Adrenal gland (tissue), 12 donors: Measurements from ENCODE around the gene NPAS1. TPM values are rescaled to one million over a fixed set of nuclear protein-coding genes. Genes with fewer than 3 reads are reported as not detected.

Experiments used
- DNase-seq, 7 donors: peaks; one replicate each; pipeline ENCODE4 v3.0.0-alpha.2; 2019 to 2020
- H3K27ac ChIP-seq, 5 donors: fragments of 200-600 bp; sonication (generic) in 4 of 5; 1 replicate in 3 of 5; 2 replicates in 2 of 5; pipeline versions ENCODE4 v1.5.1 to v1.8.0; 2016 to 2020; ENCODE audit warnings: mild to moderate bottlenecking in 1 of 5
- H3K27me3 ChIP-seq: fragments of 200-600 bp; 2 replicates; pipeline ENCODE4 v1.8.0; 2021
- H3K36me3 ChIP-seq, 2 donors: fragments of 200-600 bp; replicated peaks in 1 of 2; 1 replicate in 1 of 2; 2 replicates in 1 of 2; pipeline versions ENCODE4 v1.5.1 to v1.8.0; 2018 to 2022
- H3K4me1 ChIP-seq, 2 donors: fragments of 200-600 bp; replicated peaks in 1 of 2; 1 replicate in 1 of 2; 2 replicates in 1 of 2; pipeline versions ENCODE4 v1.5.1 to v1.8.0; 2018 to 2021
- H3K4me3 ChIP-seq, 4 donors: fragments of 200-600 bp; sonication (generic) in 3 of 4; one replicate each; pipeline ENCODE4 v1.5.1; 2016 to 2018
- H3K9me3 ChIP-seq, 3 donors: fragments of 200-600 bp; sonication (generic) in 1 of 3; replicated peaks in 1 of 3; 1 replicate in 2 of 3; 2 replicates in 1 of 3; pipeline versions ENCODE4 v1.5.1 to v1.8.0; 2016 to 2021
- POLR2A ChIP-seq, 2 donors: fragments of 450-650 bp; IDR thresholded peaks; one replicate each; pipeline ENCODE4 v1.6.1; 2017; ENCODE audit warnings: antibody characterized with exemption in 2 of 2, mild to moderate bottlenecking in 2 of 2, moderate library complexity in 1 of 2
- WGBS, 4 donors: extraction: QIAGEN DNeasy Blood & Tissue Kit in 2 of 4; methylation state at CpG; one replicate each; pipeline versions ENCODE4 v1.1.5 to v1.1.7; 2013 to 2017; 5-methylcytosine and 5-hydroxymethylcytosine counted together
- intact Hi-C, 2 donors: fragments of 100-400 bp; cut with DNase I; formaldehyde crosslinking; loops; one replicate each; pipeline versions ENCODE4 v1.14.1 to v1.15.0; 2022 to 2023
- polyA plus RNA-seq, 3 donors: library from polyadenylated mRNA; stranded (reverse); fragments of 200-250 nt in 2 of 3; fragments of 350-450 nt in 1 of 3; fragmentation: Illumina TruSeq in 1 of 3; extraction: RNeasy Lipid Tissue Mini Kit (QIAGEN cat#74804) in 1 of 3; gene quantifications; one replicate each; pipeline ENCODE4 v1.2.3, GENCODE V29; 2013 to 2014
- total RNA-seq, 9 donors: library from RNA; depleted of rRNA in 4 of 9; stranded (reverse); fragments of >200 nt in 4 of 9; fragments of 120-200 nt in 1 of 9; fragmentation: NEBNext Ultra II Directional in 1 of 9; extraction: Animal tissue kit (Norgen Biotek cat#: 25700) in 1 of 9; gene quantifications; one replicate each; pipeline versions ENCODE4 v1.1.0 to v1.2.4, GENCODE V29; 2013 to 2023
- TF ChIP-seq, protein P1 (sequence below), 6 experiments: fragments of 450-650 bp in 4 of 6; fragments of 200-600 bp in 2 of 6; sonication (generic) in 1 of 6; IDR thresholded peaks; 1 replicate in 5 of 6; 2 replicates in 1 of 6; pipeline versions ENCODE4 v1.5.1 to v1.8.0; 2016 to 2021; ENCODE audit warnings: antibody characterized with exemption in 6 of 6, mild to moderate bottlenecking in 2 of 6, moderate library complexity in 1 of 6
- donor health status: healthy with polysubstance abuse.
- donor health status: Bipolar disorder and iron deficiency.
- donor health status: DM: yes; HTN: yes; CAD: no.
- donor health status: DM: no; HTN: no; CAD: no.
- donor health status: DM: no; HTN: no; CAD: no.
- donor health status: DM: yes; HTN: yes; CAD: no.

The NPAS1 gene
- total and polyA plus RNA-seq, 12 donors, result 0.28 to 3.5 (median 0.84) TPM; not detected in 3

DNA sequence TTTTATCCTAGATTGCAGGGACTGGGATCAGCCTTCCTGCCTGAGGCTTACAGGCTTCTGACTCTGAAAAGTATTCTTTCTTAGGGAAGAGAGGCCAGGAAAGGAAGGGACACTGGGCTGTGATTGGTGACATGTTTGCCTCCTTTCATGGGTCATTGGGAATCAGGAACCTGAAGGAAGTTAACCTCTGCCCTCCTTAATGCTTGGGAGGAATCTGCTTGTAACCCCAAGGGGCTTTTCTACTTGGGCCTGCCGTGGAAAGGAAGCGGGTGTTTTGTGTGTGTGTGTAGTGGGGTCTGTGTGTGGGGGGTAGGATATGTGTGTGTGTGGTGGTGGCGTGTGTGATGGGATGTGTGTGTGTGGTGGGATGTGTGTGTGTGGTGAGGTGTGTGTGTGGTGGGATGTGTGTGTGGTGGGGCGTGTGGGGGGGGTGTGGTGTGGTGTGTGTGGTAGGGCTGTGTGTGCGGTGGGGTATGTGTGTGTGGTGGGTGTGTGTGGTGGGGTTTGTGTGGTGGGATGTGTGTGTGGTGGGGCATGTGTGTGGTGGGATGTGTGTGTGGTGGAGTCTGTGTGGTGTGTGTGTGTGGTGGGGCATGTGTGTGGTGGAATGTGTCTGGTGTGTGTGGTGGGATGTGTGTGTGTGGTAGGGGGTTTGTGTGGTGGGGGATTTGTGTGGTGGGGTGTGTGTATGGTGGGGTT lies 41.3 kb upstream of the NPAS1 start:
- Histone ChIP-seq H3K36me3 (no peaks in the 10 kb centered on the region), H3K27ac (peak overlapping the region in 3 of 5 donors; percentile 86 to 92 (median 91)), H3K27me3 (no peaks in the 10 kb centered on the region), H3K9me3 (no peaks in the 10 kb centered on the region), H3K4me3 (no peak overlapping the region), H3K4me1 (peaks cover 37 to 66% of the 10 kb centered on the region in 2 donors)
- WGBS, 4 donors, result 72 to 93% (median 87%) methylated on average over 5 of the region's 5 CpGs
- TF ChIP-seq, protein P1, sequence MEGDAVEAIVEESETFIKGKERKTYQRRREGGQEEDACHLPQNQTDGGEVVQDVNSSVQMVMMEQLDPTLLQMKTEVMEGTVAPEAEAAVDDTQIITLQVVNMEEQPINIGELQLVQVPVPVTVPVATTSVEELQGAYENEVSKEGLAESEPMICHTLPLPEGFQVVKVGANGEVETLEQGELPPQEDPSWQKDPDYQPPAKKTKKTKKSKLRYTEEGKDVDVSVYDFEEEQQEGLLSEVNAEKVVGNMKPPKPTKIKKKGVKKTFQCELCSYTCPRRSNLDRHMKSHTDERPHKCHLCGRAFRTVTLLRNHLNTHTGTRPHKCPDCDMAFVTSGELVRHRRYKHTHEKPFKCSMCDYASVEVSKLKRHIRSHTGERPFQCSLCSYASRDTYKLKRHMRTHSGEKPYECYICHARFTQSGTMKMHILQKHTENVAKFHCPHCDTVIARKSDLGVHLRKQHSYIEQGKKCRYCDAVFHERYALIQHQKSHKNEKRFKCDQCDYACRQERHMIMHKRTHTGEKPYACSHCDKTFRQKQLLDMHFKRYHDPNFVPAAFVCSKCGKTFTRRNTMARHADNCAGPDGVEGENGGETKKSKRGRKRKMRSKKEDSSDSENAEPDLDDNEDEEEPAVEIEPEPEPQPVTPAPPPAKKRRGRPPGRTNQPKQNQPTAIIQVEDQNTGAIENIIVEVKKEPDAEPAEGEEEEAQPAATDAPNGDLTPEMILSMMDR (IDR thresholded peaks at IDR 0.05), result no peak
- no peak for TF ChIP-seq POLR2A (IDR thresholded peaks at IDR 0.05)
- intact Hi-C loops, result no loop called here
- DNase-seq, result no peak

GRCh38 chr19:46979126-46980105 lies 40.2 kb upstream of the NPAS1 start:
- WGBS, 4 donors, result 85 to 92% (median 89%) methylated on average over 22 to 29 of the region's 29 CpGs
- intact Hi-C loops, result no loop called here
- Histone ChIP-seq H3K36me3 (no peaks in the 10 kb centered on the region), H3K27ac (no peak overlapping the region), H3K4me1 (peaks cover 42 to 73% of the 10 kb centered on the region in 2 donors), H3K4me3 (no peak overlapping the region), H3K27me3 (no peaks in the 10 kb centered on the region), H3K9me3 (no peaks in the 10 kb centered on the region)
- TF ChIP-seq POLR2A (IDR thresholded peaks at IDR 0.05), result no peak
- DNase-seq, result no peak

GRCh38 chr19:46980761-46981160 lies 38.9 kb upstream of the NPAS1 start:
- Histone ChIP-seq H3K9me3 (no peaks in the 10 kb centered on the region), H3K36me3 (no peaks in the 10 kb centered on the region), H3K4me3 (no peak overlapping the region), H3K4me1 (peaks cover 42 to 72% of the 10 kb centered on the region in 2 donors), H3K27ac (peak overlapping the region in 2 of 5 donors; percentile 42 to 52), H3K27me3 (no peaks in the 10 kb centered on the region)
- TF ChIP-seq, protein P1 (IDR thresholded peaks at IDR 0.05), result no peak
- TF ChIP-seq POLR2A (IDR thresholded peaks at IDR 0.05), result no peak
- 84 to 95% (median 88%) methylated on average over 3 of the region's 3 CpGs for WGBS, 4 donors
- intact Hi-C loops, result no loop called here
- DNase-seq, result no peak

DNA sequence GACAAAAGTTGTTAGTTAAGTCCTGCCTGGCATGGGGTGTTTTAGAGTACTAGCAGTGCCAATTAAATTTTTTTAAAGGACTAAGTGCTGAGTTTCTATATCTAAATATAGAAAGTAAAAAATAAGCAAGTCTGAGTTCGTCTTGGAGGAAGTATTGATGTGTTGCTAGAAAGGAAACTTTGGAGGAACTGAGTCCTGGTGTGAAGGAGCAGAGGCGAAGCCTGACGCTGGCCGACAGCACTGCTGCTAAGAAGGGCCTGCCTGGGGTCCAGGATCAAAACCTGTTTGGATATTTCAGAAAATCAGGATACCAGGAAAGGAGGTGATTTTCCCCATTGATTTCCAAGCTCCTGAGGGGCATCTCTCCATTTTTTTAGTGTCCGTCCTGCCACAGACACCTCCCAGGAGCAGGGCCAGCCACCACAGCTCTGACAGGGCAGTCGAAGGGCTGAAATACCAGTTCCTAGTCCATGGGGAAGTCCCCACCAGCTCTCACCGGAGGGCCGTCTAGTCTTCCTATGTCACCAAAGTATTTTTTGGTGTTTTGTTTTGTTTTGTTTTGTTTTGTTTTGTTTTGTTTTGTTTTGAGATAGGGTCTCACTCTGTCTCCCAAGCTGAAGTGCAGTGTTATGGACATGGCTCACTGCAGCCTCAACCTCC lies 38.2 kb upstream of the NPAS1 start:
- Histone ChIP-seq H3K36me3 (no peaks in the 10 kb centered on the region), H3K27me3 (no peaks in the 10 kb centered on the region), H3K4me3 (no peak overlapping the region), H3K9me3 (no peaks in the 10 kb centered on the region), H3K4me1 (peaks cover 38 to 65% of the 10 kb centered on the region in 2 donors), H3K27ac (peak overlapping the region in 3 of 5 donors; percentile 33 to 66 (median 52))
- no peak for TF ChIP-seq POLR2A (IDR thresholded peaks at IDR 0.05)
- TF ChIP-seq, protein P1 (IDR thresholded peaks at IDR 0.05), result no peak
- no peak for DNase-seq
- intact Hi-C loops, result no loop called here
- 64 to 71% (median 67%) methylated on average over 8 of the region's 8 CpGs for WGBS, 4 donors
